ENCODE results near the gene NTN5.

Gene NTN5, protein sequence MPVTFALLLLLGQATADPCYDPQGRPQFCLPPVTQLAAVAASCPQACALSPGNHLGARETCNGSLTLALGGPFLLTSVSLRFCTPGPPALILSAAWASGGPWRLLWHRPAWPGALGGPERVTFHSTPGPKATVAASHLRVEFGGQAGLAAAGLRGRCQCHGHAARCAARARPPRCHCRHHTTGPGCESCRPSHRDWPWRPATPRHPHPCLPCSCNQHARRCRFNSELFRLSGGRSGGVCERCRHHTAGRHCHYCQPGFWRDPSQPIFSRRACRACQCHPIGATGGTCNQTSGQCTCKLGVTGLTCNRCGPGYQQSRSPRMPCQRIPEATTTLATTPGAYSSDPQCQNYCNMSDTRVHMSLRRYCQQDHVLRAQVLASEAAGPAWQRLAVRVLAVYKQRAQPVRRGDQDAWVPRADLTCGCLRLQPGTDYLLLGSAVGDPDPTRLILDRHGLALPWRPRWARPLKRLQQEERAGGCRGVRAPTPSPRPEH

DNA sequence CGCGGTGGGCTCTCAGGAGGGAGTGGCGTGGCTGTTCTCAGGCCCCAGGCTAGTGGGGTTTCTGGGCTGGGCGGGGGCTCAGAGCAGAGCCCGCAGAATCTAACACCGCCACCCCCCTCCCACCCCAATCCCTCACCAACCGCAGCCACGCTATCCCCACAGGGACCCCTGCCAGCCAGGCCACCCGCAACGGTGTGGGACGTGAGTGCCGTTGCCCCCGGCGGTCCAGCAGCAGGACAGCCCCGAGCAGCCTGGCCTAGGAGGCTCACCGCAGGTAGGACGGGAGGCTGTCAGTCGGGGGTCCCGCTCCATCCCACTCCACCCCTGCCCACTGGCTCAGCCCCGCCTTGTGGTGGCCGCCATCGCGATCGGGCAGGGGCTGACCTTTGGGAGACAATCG is at the start of gene NTN5:
Gene NTN5, minus strand, starts transcription at position 24 of the 400 bp plus-strand sequence. CDS start 2,031 bp downstream, outside the sequence.
- TF ChIP-seq, protein P1, sequence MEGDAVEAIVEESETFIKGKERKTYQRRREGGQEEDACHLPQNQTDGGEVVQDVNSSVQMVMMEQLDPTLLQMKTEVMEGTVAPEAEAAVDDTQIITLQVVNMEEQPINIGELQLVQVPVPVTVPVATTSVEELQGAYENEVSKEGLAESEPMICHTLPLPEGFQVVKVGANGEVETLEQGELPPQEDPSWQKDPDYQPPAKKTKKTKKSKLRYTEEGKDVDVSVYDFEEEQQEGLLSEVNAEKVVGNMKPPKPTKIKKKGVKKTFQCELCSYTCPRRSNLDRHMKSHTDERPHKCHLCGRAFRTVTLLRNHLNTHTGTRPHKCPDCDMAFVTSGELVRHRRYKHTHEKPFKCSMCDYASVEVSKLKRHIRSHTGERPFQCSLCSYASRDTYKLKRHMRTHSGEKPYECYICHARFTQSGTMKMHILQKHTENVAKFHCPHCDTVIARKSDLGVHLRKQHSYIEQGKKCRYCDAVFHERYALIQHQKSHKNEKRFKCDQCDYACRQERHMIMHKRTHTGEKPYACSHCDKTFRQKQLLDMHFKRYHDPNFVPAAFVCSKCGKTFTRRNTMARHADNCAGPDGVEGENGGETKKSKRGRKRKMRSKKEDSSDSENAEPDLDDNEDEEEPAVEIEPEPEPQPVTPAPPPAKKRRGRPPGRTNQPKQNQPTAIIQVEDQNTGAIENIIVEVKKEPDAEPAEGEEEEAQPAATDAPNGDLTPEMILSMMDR (IDR thresholded peaks at IDR 0.05) = no peak

DNA sequence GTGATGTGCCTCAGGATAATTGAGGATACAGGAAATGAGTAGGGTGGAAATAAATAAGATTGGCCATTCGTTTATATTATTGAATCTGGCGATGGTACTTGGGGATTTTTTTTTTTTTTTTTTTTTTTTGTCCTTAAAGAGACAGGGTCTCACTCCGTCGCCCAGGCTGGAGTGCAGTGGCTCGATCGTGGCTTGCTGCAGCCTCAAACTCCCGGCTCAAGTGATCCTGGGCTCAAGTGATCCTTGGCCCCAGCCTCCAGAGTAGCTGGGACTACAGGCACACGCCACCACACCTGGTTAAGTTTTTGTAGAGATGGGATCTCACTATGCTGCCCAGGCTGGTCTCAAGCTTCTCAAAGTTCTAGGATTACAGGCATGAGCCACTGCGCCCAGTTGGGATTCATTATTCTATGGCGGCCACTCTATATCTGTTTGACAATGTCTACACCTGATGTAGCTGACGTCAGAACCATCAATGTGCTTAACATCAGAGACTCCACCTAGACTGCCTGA is 49.4 kb upstream of the NTN5 start:
- TF ChIP-seq, protein P1 (IDR thresholded peaks at IDR 0.05) = no peak

DNA sequence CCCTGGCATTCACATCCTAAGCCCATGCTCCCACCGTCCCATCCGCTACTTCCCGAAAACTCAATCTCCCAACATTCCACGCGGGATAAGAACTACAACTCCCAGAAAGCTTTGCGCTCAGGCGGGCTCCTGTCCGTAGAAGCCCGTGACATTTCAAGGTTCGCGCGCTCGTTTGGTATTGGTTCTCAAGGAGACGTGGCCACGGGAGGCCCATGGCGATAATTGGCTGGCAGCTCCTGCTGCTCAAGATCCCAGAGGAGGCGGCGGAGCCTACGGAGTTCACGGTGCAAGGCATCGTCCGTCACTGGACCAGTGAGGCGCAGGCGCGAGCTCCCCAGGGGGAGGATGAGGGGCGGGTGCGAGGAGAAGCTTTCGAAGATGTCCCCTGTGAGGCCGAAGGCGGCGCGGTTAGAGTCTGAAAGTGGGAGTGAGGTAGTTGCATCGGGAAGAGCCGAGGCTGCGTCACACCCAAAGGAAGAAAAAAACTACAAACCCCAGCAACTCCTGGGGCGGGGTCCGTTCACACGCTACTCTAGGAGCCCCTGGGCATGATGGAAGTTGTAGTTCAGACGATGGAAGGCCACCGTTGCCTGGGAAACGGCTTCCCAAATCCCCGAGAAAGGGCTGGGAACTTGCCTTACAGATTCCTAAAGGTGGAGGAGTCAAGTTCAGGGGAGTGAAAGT is 47.9 kb upstream of the NTN5 start:
- TF ChIP-seq, protein P1 (IDR thresholded peaks at IDR 0.05) = no peak

DNA sequence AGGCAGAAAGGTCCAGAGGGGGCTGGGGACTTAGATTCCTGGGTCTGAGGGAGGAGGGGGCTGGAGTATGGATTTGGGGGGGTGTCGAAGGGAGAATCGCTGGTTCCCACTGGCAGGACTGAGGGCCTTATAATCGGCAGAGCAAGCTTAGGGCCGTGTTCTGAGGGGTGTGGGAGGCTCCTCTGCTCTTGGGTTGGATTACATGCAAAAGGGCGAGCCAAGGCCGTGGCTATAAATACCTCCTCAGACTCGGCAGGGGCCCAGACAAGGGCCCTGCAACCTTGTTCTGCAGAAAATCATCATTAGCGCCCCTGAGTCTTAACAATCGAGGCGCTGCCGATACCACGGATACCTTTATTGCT is 47.4 kb upstream of the NTN5 start:
- TF ChIP-seq, protein P1 (IDR thresholded peaks at IDR 0.05) = no peak

DNA sequence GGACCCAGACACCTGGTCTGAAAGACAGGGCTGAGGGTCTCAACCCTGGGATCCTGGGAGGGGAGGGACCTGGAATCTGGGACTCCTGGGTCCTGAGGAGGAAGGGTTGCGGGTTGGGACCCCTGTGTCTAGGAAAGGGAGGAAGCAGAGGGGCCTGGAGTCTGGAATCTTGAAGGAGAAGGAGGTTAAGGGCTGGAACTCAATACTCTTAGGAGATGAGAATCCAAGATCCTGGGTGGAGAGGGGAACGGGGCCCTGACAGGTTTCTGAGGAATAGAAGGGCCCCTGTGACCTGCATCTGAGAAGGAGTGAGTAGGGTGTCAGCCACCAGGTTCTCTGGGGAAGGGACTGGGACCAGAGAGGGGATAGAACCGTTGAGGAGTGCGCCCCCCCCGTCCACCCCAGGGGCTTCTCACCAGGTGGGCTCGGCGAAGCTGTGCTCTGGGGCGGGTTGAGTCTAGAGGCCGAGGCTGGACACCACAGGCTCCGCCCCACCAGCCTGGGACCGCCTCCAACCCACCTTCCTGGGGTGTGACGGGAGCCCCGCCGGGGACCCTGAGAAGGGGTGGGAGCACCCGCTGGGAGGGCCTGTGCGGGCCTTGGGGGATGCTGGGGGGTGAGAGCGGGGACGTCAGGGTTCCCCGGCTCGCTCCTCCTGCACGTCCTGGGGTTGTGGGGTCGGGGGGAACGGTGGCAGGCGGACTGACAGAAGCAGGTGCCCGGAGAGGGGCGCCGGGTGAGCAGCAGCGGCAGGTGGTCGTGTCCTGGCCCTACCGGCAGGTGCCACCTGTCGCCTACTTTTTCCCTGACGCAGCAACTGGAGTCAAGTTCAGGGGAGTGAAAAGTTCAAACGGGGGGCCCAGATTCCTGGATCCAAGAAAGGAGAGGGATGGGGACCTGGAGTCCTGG is 46.7 kb upstream of the NTN5 start, which contains the start of gene MAMSTR:
Gene MAMSTR, minus strand, starts transcription at position 463 of the 909 bp plus-strand sequence. CDS start 694 bp downstream, outside the sequence.
- TF ChIP-seq, protein P1 (IDR thresholded peaks at IDR 0.05) = no peak

DNA sequence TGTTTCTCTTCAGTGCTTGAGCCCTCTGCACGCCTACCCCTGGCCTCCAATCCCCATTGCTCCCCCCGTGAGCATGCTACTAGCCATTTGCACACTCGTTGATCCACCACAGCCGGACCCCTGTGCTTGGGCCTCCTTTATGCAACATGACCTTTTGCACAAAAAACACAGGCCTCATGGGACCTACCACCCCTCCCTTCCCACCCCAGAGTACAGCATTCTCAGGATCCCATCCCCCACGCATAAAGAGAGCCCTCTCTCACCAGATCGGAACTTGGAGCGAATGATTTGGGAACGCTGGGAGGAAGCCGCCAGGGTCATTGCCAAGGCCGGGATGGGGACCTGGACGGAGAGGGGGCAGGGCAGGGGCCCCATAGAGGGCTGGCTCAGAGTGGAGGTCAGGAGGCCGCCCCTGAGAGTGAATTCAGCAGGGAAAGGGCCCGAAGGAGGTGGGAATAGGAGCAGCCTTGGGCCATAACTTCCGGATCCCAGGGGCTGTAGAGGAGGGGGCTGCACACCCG is 46.0 kb upstream of the NTN5 start:
- TF ChIP-seq, protein P1 (IDR thresholded peaks at IDR 0.05) = no peak
